SK-N-SH (cell line): ENCODE data around the gene SLC4A9. TPM values are rescaled to one million over a fixed set of nuclear protein-coding genes. Genes with fewer than 3 reads are reported as not detected.

ENCODE experiments used
- CTCF ChIA-PET: fragments of 300-600, 350-600 bp; formaldehyde crosslinking; extraction: SDS; loops from one replicate; lab custom pipeline; 2021; lab: Yijun Ruan, JAX
- POLR2A ChIA-PET: fragments of 350-600 bp; sonication (Branson Sonifier 250); formaldehyde crosslinking; extraction: SDS; loops from one replicate; lab custom pipeline; 2020; ENCODE audit warnings: antibody characterized with exemption, inconsistent platforms; lab: Yijun Ruan, JAX
- DNase-seq: peaks from one replicate; pipeline ENCODE4 v3.0.0; 2012
- H2AFZ ChIP-seq: fragments of 200-600 bp; sonication (generic); 2 replicates; pipeline ENCODE4 v1.8.1; 2016; ENCODE audit warnings: antibody characterized with exemption, mild to moderate bottlenecking, low read depth
- H3F3A ChIP-seq: fragments of 200-600 bp; sonication (generic); replicated peaks from 2 replicates; pipeline ENCODE3; 2016; ENCODE audit warnings: antibody characterized with exemption, mild to moderate bottlenecking; ENCODE audit not compliant: insufficient read depth
- H3K27ac ChIP-seq, 2 experiments: fragments of 200-500 bp in 1 of 2; fragments of 200-600 bp in 1 of 2; sonication (Bioruptor generic) in 1 of 2; sonication (generic), shearing (Covaris generic) in 1 of 2; 2 replicates each; pipeline versions ENCODE4 v1.5.1 to v1.6.1; 2014 to 2016; ENCODE audit warnings: low read depth in 2 of 2, inconsistent platforms in 1 of 2, low read length in 1 of 2, mild to moderate bottlenecking in 1 of 2, mixed read lengths in 1 of 2
- H3K27me3 ChIP-seq: fragments of 200-600 bp; sonication (generic), shearing (Covaris generic); 2 replicates; pipeline ENCODE4 v1.6.1; 2016; ENCODE audit warnings: mixed run types; ENCODE audit not compliant: insufficient read depth
- H3K36me3 ChIP-seq, 2 experiments: fragments of 200-500 bp in 1 of 2; fragments of 200-600 bp in 1 of 2; sonication (Bioruptor generic) in 1 of 2; sonication (generic) in 1 of 2; replicated peaks in 1 of 2; 2 replicates each; pipeline versions ENCODE3 to v1.5.1; 2014 to 2016; ENCODE audit warnings: low read length in 1 of 2, mild to moderate bottlenecking in 1 of 2; ENCODE audit not compliant: insufficient read depth in 2 of 2, control insufficient read depth in 1 of 2
- H3K4me1 ChIP-seq, 2 experiments: fragments of 200-500 bp in 1 of 2; fragments of 200-600 bp in 1 of 2; sonication (Bioruptor generic) in 1 of 2; sonication (generic), shearing (Covaris generic) in 1 of 2; 2 replicates each; pipeline versions ENCODE4 v1.5.1 to v1.6.1; 2014 to 2016; ENCODE audit warnings: low read depth in 1 of 2, low read length in 1 of 2, mixed run types in 1 of 2; ENCODE audit not compliant: insufficient read depth in 2 of 2, control insufficient read depth in 1 of 2
- H3K4me2 ChIP-seq: fragments of 200-600 bp; sonication (generic), shearing (Covaris generic); 2 replicates; pipeline ENCODE4 v1.6.1; 2017; ENCODE audit warnings: mixed run types
- H3K4me3 ChIP-seq, 2 experiments: fragments of 200-500 bp in 1 of 2; fragments of 200-600 bp in 1 of 2; sonication (Bioruptor generic) in 1 of 2; sonication (generic), shearing (Covaris generic) in 1 of 2; 2 replicates each; pipeline versions ENCODE4 v1.5.1 to v1.8.1; 2014 to 2016; ENCODE audit warnings: low read depth in 2 of 2, inconsistent platforms in 1 of 2, low read length in 1 of 2, mild to moderate bottlenecking in 1 of 2, mixed read lengths in 1 of 2, moderate library complexity in 1 of 2
- H3K79me2 ChIP-seq: fragments of 200-600 bp; sonication (generic); 2 replicates; pipeline ENCODE4 v1.8.1; 2017; ENCODE audit warnings: mild to moderate bottlenecking; ENCODE audit not compliant: insufficient read depth
- H3K9ac ChIP-seq: fragments of 200-600 bp; sonication (generic); 2 replicates; pipeline ENCODE4 v1.6.1; 2017; ENCODE audit warnings: mixed run types
- H3K9me2 ChIP-seq: fragments of 200-600 bp; sonication (generic); 2 replicates; pipeline ENCODE4 v1.6.1; 2017; ENCODE audit warnings: mixed run types
- H3K9me3 ChIP-seq: fragments of 200-600 bp; sonication (generic); 2 replicates; pipeline ENCODE4 v1.6.1; 2017; ENCODE audit warnings: mixed run types, mild to moderate bottlenecking, moderate library complexity
- H4K20me1 ChIP-seq: fragments of 200-600 bp; sonication (generic); 2 replicates; pipeline ENCODE4 v1.6.1; 2017; ENCODE audit warnings: mild to moderate bottlenecking, mixed run types; ENCODE audit not compliant: insufficient read depth
- CHD2 ChIP-seq: fragments of 150-350 bp; IDR thresholded peaks from 2 replicates; pipeline ENCODE4 v1.6.1; 2018; ENCODE audit warnings: low read length; ENCODE audit not compliant: partially characterized antibody
- ELF1 ChIP-seq: IDR thresholded peaks from 2 replicates; pipeline ENCODE4 v1.4.0; 2012
- EP300 ChIP-seq, 2 experiments: IDR thresholded peaks; 2 replicates each; pipeline versions ENCODE4 v1.4.0 to v1.6.1; 2012; ENCODE audit warnings: borderline replicate concordance in 1 of 2, low read depth in 1 of 2, low read length in 1 of 2
- FOXM1 ChIP-seq: IDR thresholded peaks from 2 replicates; pipeline ENCODE4 v1.4.0; 2012; ENCODE audit warnings: low read depth, mild to moderate bottlenecking
- GABPA ChIP-seq: IDR thresholded peaks from 2 replicates; pipeline ENCODE4 v1.4.0; 2012; ENCODE audit warnings: low read depth, mild to moderate bottlenecking
- GATA2 ChIP-seq: sonication (generic); formaldehyde crosslinking; IDR thresholded peaks from 2 replicates; pipeline ENCODE4 v1.5.0; 2020; ENCODE audit warnings: mild to moderate bottlenecking, missing genetic modification reagents
- JUND ChIP-seq: IDR thresholded peaks from 2 replicates; pipeline ENCODE4 v1.4.0; 2012
- MXI1 ChIP-seq: IDR thresholded peaks from 2 replicates; pipeline ENCODE4 v1.6.1; 2012; ENCODE audit warnings: mild to moderate bottlenecking, low read depth, low read length, improper control_type of control experiment
- NRF1 ChIP-seq: IDR thresholded peaks from 2 replicates; pipeline ENCODE4 v1.6.1; 2012; ENCODE audit warnings: low read depth, mild to moderate bottlenecking, low read length
- POLR2AphosphoS5 ChIP-seq: IDR thresholded peaks from 2 replicates; pipeline ENCODE4 v1.6.1; 2012; ENCODE audit warnings: low read depth, low read length
- RAD21 ChIP-seq: IDR thresholded peaks from 2 replicates; pipeline ENCODE4 v1.6.1; 2012; ENCODE audit warnings: mild to moderate bottlenecking, low read length
- RCOR1 ChIP-seq: fragments of 150-350 bp; IDR thresholded peaks from 2 replicates; pipeline ENCODE4 v1.6.1; 2017; ENCODE audit warnings: antibody characterized with exemption, low read length
- REST ChIP-seq: IDR thresholded peaks from 2 replicates; pipeline ENCODE4 v1.6.1; 2012; ENCODE audit warnings: mild to moderate bottlenecking, low read depth, low read length, moderate library complexity
- RFX5 ChIP-seq: IDR thresholded peaks from 2 replicates; pipeline ENCODE4 v1.6.1; 2012; ENCODE audit warnings: mild to moderate bottlenecking, improper control_type of control experiment, low read length
- SIN3A ChIP-seq: IDR thresholded peaks from 2 replicates; pipeline ENCODE4 v1.6.1; 2012; ENCODE audit warnings: low read depth, mild to moderate bottlenecking, low read length, moderate library complexity, borderline replicate concordance
- TAF1 ChIP-seq: IDR thresholded peaks from 2 replicates; pipeline ENCODE4 v1.6.1; 2012; ENCODE audit warnings: low read depth, mild to moderate bottlenecking, low read length, moderate library complexity, borderline replicate concordance
- YY1 ChIP-seq: IDR thresholded peaks from 2 replicates; pipeline ENCODE4 v1.4.0; 2012; ENCODE audit warnings: low read depth, mild to moderate bottlenecking
- ZBTB33 ChIP-seq: IDR thresholded peaks from 2 replicates; pipeline ENCODE4 v1.4.0; 2012; ENCODE audit warnings: low read depth, borderline replicate concordance
- WGBS: methylation state at CpG from one replicate; pipeline ENCODE4 v1.1.6; 2017; ENCODE audit warnings: low lambda C conversion rate; 5-methylcytosine and 5-hydroxymethylcytosine counted together
- polyA plus RNA-seq, 3 experiments: library from polyadenylated mRNA; depleted of rRNA; stranded (reverse); fragments of >200 nt; gene quantifications; 2 replicates each; pipeline ENCODE4 v1.2.3, GENCODE V29; 2012

The SLC4A9 gene
- polyA plus RNA-seq, 1 of the 3 experiments (the other 2 are of a cell fraction), result 0.02 TPM

- Histone ChIP-seq H3K9me2 (no peaks in the 10 kb centered on the region), H3K9ac (no peak overlapping the region), H3K4me2 (no peak overlapping the region), H3K4me1 (no peaks in the 10 kb centered on the region), H3K9me3 (no peaks in the 10 kb centered on the region), H3K4me3 (no peak overlapping the region), H3K27me3 (no peaks in the 10 kb centered on the region), H3F3A (no peaks in the 10 kb centered on the region), H3K27ac (no peak overlapping the region)
- no peak for DNase-seq
- ChIA-PET CTCF (interaction anchor here (1.5 kb wide), 1 partner anchor 10 kb away, joined by 6 read pairs; no protein-coding TSS in a partner anchor), POLR2A (no interaction called here)
- whole genome bisulfite sequencing, result 97% methylated on average over 2 of the region's 2 CpGs
- TF ChIP-seq SIN3A, result no peak
- TF ChIP-seq MXI1, result no peak
- no peak for TF ChIP-seq RAD21
- TF ChIP-seq GABPA, result no peak
- no peak for TF ChIP-seq CHD2
- TF ChIP-seq NRF1, result no peak
- TF ChIP-seq RFX5, result no peak
- no peak for TF ChIP-seq RCOR1
- TF ChIP-seq REST, result no peak
- no peak for TF ChIP-seq TAF1
- no peak for TF ChIP-seq EP300 (IDR thresholded peaks at IDR 0.05; ENCODE audit: borderline replicate concordance in 1 of 2, low read depth in 1 of 2, low read length in 1 of 2)
- TF ChIP-seq, all 33 proteins: peak for 0
- no peak overlapping the region for H2AFZ ChIP-seq
- no peaks in the 10 kb centered on the region for H3K79me2 ChIP-seq
- H4K20me1 ChIP-seq, result no peaks in the 10 kb centered on the region
- H3K36me3 ChIP-seq, result no peaks in the 10 kb centered on the region
Observed at GRCh38 chr5:140383300-140383699, 23.3 kb downstream of the SLC4A9 start.

- no peak overlapping the region for H3K4me3 ChIP-seq
- no peak for DNase-seq
- no peak overlapping the region for H2AFZ ChIP-seq
- H3K9me2 ChIP-seq, result no peaks in the 10 kb centered on the region
- H3K36me3 ChIP-seq, result no peaks in the 10 kb centered on the region
- 78% methylated on average over 2 of the region's 2 CpGs for WGBS
- H3K4me2 ChIP-seq, result no peak overlapping the region
- ChIA-PET POLR2A (no interaction called here), CTCF (interaction anchor here (1.7 to 1.9 kb wide), 2 partner anchors 15 to 25 kb away, joined by 4 to 14 read pairs; no protein-coding TSS in a partner anchor)
- H4K20me1 ChIP-seq, result no peaks in the 10 kb centered on the region
- H3K79me2 ChIP-seq, result no peaks in the 10 kb centered on the region
- H3K9ac ChIP-seq, result no peak overlapping the region
- H3K4me1 ChIP-seq, result no peaks in the 10 kb centered on the region
- no peak overlapping the region for H3K27ac ChIP-seq
- H3F3A ChIP-seq, result no peaks in the 10 kb centered on the region
- H3K27me3 ChIP-seq, result no peaks in the 10 kb centered on the region
- no peaks in the 10 kb centered on the region for H3K9me3 ChIP-seq
- TF ChIP-seq GATA2, result no peak
- TF ChIP-seq ZBTB33, result no peak
- TF ChIP-seq FOXM1, result no peak
- no peak for TF ChIP-seq CHD2
- TF ChIP-seq RCOR1, result no peak
- no peak for TF ChIP-seq JUND
- TF ChIP-seq ELF1, result no peak
- TF ChIP-seq GABPA, result no peak
- TF ChIP-seq SIN3A, result no peak
- TF ChIP-seq YY1, result no peak
- TF ChIP-seq RAD21, result no peak
- TF ChIP-seq REST, result no peak
- TF ChIP-seq POLR2AphosphoS5, result no peak
Observed at GRCh38 chr5:140388052-140388451, 28.1 kb downstream of the SLC4A9 start.
